GM19372 (cell line): ENCODE measurements around the gene UPK3BL1.
"Not testable (repeated sequence)": the region's sequence is repeated elsewhere in the genome, so short reads cannot be mapped to it uniquely, and the experiment has no call there.

Source experiments
- ATAC-seq: cut with Tn5 transposase; IDR thresholded peaks from one replicate; pipeline ENCODE4 v1.9.1; 2021; ENCODE audit warnings: mild to moderate bottlenecking, low read depth, moderate library complexity; ENCODE audit not compliant: unreplicated experiment

The UPK3BL1 gene, protein sequence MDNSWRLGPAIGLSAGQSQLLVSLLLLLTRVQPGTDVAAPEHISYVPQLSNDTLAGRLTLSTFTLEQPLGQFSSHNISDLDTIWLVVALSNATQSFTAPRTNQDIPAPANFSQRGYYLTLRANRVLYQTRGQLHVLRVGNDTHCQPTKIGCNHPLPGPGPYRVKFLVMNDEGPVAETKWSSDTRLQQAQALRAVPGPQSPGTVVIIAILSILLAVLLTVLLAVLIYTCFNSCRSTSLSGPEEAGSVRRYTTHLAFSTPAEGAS

DNA sequence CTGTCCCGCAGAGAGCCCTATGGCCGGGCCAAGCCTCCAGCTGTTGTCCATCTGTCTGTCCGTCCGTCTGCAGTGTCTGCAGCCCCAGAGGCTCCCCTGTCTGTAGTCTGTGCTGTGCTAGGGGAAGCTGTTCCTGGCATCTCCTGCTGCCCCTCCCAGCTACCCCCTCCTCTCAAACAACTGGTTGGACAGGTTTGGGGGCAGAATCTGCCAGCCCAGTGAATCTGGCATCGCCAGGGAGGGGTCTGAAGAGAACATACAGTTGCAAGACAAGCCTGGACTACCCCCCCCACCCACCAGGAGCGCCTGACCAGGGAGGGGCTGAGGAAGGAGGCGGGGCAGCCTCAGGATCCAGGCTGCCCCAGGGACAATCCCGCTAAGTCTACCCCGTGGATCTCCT is at the start of gene UPK3BL1:
Gene UPK3BL1 (minus strand): TSS at position 101 of the 400 bp plus-strand sequence. CDS start 50 bp downstream, at position 51.
- ATAC-seq, result not testable (repeated sequence)

DNA sequence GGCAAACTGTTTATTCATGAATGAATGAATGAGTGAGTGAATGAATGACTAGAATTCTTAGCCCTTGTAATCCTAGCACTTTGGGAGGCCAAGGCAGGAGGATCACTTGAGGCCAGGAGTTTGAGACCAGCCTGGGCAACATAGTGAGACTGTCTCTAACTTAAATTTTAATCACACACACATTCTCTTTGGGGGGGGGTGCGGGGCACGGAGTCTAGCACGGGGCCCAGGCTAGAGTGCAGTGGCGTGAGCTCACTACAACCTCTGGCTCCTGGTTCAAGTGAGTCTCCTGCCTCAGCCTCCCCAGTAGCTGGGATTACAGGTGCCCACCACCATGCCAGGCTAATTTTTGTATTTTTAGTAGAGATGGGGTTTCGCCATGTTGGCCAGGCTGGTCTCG is 48.0 kb upstream of the UPK3BL1 start:
- not testable (repeated sequence) for ATAC-seq

DNA sequence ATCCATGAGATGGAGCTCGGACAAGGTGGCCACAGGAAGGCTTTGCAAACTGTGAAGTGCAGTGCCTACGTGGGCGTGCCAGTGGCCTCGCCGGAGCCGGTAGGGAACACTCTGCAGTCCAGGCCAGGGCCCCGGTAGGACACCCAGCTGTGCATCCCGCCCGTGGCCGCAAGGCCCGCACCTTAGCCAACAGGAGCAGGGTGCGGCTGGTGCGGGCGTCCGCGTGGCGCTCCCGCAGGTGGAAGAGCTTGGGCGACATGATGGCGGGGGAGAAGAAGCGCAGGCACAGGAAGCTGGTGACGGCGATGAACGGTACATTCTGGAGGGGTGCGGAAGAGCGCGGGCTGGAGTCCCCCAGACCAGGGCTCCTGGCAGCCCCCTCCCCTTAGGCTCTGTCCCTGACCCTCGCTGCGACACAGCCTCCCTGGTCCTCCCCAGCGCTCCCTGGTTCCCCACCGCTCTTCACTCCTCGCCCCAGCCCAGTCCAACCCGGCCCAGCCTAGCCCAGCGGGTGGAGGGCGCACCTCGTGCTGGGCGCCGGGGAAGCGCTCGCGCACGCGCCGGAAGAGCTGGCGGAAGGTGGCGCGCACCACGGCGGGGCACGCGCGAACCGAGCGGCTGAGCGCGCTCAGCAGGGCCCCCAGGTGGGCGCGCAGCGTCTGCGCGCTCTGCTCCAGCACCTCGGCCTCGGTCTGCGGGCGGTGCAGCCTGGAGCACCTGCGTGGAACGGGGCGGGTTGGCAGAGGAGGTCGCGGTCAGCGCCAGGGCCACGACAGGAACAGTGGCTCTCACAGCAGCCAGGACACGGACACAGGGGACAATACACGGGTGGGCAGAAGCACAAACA is 47.1 kb upstream of the UPK3BL1 start:
- ATAC-seq, result peak; percentile 59

DNA sequence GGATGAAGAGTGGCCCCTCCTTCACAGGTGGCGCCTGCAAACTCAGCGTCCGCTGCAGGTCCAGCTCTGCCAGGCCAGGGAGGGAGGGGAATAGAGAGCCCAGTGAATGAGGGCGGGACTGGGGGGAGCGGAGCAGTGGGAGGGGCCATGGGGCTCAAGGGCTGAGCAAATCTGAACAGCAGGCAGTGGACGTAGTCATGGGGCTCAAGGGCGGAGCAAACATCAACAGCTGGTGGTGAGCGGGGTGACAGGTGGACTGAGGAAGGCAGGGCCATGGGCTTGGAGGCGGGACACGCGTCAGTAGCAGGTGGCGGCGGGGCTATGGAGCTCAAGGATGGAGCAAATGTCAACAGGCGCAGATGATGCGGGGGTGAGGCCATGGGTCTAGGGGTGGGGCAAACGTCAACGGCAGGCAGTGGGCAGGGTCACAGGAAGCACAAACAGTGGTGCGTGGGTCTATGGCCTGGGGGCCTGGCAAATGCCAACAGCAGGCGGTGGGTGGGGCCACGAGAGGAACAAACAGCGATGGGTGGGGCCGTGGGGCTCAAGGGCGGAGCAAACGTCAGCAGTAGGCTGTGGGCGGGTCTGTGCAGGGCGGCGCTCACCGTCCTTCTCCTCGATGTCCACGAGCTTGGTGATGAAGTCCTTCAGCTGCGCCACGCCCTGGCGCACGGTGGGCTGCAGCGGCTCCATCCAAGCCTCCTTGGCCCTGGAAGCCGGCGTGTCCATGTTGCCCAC is 45.9 kb upstream of the UPK3BL1 start:
- peak; percentile 75 for ATAC-seq

DNA sequence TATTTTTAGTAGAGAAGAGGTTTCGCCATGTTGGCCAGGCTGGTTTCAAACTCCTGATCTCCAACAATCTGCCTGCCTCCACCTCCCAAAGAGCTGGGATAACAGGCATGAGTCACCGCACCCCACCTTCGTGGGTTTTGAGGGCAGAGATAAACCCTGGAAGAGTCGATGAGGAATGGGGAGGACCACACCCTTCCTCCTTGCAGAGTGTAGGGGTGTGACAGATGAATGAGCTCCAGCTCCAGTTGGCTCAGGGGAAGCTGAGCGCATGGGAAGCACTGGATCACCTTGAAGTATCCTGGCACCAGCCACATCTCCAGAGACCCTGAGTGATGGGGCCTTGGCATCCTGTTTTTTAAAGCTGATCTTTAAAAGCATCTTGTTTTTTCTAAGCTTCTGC is 40.0 kb upstream of the UPK3BL1 start:
- ATAC-seq, result not testable (repeated sequence)

DNA sequence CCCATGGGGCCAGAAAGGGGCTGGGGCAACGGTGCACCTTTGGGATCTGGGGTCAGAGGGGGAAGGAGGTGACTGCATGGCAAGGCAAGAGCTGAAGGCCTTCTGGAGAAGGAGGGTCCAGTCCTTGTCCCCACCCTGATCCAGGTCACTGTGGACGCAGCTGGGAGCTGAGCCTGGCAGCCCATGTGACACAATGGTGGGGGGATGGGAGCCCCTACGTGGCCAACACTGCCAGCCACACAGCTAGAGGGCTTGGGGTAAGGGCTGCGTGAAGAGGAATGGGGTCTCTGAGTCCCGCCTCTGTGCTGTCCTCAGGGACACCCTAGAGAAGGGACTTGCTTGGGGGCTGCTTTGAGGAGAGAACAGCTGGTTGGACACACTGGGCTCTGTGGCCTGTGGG is 38.2 kb upstream of the UPK3BL1 start:
- ATAC-seq, result not testable (repeated sequence)

DNA sequence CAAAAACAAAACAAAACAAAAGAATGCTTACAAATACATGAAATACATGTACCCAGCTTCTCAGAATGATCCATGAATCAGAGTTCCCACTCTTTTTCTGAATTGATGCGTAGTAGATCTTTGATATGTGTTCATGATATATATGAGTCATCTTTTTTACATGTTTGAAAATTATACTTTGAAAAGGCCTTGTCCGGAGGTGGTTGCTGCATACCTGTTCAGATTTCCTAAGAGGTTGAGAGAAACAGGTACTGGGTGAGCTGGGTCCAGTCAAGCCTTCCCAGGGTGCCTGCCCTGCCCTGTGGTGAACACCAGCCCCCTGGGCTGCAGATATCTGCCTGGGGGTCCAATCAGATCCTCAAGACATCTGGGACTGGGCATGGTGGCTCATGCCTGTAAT is 33.0 kb upstream of the UPK3BL1 start:
- not testable (repeated sequence) for ATAC-seq

DNA sequence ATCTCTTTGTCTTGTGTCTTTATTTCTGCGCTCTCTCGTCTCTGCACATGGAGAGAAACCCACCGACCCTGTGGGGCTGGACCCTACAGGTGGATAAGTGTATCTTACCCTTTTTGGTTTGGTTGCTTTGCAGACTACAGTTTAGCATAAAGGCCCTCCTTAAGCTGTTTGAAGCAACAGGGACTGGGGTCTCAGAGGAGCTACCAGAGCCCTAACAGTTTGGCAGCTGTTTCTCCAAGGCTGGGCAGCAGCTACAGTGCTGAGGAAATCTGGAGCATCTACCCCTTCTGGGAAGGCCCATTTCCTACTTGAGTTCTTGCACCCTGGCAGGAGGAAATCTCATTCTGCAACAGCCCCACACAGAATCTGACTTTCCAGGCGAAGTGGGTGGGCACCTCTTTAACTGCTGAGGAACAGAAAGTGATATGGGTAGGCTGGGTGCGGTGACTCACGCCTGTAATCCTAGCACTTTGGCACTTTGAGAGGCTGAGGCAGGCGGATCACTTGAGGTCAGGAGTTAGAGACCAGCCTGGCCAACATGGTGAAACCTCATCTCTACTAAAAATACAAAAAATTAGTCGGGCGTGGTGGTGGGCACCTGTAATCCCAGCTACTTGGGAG is 31.0 kb upstream of the UPK3BL1 start:
- not testable (repeated sequence) for ATAC-seq

DNA sequence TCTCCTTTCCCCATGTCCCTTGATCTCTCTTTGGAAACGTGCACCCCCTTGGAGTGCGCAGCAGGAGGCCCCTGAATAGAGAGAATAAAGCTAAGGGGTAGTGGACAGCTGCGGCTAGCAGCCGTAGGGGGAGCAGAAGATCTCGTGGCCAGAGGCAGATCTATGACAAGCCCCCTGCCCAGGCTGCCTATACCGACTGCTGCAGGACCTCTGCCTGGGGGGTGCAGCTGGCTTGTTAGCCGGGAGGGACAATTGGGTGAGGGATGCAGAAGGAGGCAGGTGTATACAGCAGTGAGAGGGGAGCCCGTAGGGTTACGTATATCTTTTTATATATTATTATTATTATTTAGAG is 29.3 kb upstream of the UPK3BL1 start:
- ATAC-seq, result peak; percentile 36

DNA sequence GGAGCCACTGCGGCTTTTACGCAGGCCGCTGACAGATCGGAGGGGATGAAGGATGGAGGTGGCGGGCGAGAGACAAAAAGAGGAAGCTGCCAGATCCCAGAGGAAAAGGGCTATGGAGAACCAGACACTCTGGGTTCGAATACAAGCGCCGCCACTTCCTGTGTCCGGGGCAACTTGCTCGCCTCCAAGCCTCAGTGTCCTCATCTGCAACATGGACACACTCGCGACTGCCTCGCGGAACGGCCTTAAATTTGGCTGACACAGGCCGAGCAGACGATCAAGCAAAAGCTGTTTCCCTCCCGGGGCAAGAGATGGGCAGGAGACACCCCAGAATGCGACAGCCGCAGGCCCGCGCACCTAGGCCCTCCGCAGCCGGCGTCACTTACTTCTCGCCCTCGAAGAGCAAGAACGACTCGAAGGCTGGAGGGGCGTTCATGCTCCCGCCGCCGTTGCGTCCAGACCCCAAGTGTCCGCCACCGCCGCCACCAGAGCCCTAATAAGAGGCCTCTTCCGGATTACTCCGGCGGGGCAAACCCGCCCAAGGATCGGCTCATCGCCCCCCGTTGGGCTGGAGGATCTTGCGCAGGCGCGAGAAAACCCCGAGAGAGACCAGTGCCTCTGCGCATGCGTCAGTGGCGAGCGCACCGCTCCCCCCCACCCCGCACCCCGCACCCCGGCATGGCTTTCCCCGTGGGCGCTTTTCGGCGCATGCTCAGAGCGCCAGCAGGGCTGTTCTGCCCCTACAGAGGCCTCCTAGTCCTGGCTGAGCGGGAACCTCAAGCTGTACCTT is 28.8 kb upstream of the UPK3BL1 start, which contains the start of gene POLR2J2:
Gene POLR2J2 (minus strand): TSS at position 498 of the 790 bp plus-strand sequence. CDS start 62 bp downstream, at position 436.
- peak; percentile 83 for ATAC-seq

DNA sequence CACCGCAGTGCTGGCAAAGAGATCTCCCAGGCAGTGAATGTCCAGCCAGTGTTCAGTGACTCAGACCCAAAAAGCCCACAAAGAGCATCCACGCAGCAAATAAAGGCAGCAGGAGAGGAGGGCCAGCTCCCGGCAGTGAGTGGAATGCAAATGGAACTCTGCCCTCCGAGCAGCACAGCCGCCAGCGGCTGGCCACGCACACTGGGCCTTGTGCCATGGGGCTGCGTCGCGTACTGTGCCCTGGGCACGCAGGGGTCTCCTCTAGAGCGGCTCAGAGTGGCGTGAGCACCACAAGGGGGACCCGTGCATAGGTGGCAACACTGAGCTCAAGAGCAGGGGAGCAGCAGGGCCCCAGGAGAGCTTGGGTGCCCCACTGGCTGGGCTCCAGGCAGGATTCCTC is 24.9 kb upstream of the UPK3BL1 start:
- not testable (repeated sequence) for ATAC-seq

DNA sequence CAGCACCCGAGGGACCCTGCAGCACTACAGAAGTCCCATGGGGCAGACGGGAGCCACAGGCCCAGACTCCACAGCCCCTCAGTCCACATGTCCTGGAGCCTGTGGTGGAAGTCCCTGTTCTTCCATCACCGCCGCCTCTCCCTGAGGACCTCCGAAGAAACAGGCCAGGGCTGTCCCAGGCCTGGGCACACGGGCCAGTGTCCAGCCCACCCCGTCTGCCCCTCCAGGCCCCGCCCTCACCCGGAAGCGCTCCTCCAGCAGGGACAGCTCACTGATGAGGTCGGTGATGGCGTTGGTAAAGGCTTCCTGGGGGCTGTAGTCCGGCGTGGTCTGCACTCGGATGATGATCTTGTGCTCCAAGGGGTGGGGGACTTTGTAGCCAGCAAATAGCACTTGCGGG is 24.3 kb upstream of the UPK3BL1 start:
- not testable (repeated sequence) for ATAC-seq

DNA sequence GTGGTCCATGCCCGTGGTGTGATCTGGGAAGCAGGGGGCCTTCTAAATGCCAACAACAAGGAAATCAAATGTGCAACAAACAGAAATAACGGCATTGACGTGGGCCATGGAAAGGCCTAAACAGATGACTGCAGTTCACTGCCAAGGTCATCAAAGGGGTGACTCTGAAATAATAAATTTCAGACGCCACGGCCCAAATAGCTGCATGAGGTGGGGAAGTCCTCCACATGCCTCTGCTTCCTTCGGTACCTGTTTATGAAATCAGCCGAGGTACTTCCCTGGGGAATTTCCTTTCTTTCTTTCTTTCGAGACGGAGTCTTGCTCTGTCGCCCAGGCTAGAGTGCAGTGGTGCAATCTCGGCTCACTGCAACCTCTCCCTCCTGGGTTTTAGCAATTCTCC is 22.2 kb upstream of the UPK3BL1 start:
- ATAC-seq, result not testable (repeated sequence)

DNA sequence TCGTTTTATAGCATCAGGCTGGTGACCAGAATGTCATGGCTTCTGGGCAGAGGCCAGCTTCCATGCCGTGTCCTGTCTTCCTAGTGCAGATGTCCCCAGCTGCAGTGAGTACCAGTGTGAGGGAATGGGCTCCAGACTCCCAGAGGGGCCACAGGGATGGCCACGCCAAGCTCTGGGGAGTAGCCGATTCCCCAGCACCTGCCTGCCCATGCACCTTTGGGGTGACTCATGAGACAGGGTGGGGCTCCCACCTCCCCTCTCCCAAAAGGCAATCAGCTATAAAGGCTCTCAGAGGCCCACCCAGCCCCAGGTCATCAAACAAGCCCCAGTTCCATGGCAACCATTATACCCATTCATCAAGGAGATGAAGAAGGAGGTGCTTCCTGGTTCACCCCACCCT is 7.3 kb upstream of the UPK3BL1 start, which contains the start of gene SPDYE2B:
Gene SPDYE2B (plus strand): TSS at position 396 of the 400 bp plus-strand sequence. CDS start 2,030 bp downstream, outside the sequence.
- ATAC-seq, result not testable (repeated sequence)

DNA sequence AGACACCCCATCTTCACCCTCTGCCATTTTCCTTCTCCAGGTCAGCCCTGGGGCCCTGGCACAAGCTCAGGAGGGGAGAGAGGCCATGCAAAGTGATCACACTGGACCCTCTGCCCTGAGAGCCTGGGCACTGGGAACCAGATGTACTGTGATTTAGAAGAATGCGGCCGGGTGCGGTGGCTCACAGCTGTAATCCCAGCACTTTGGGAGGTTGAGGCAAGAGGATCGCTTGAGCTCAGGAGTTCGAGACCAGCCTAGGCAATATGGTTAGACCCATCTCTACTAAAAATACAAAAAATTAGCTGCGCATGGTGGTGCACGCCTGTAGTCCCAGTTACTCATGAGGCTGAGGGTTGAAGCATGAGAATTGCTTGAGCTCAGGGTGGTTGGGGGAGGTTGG is 5.2 kb upstream of the UPK3BL1 start:
- ATAC-seq, result not testable (repeated sequence)

DNA sequence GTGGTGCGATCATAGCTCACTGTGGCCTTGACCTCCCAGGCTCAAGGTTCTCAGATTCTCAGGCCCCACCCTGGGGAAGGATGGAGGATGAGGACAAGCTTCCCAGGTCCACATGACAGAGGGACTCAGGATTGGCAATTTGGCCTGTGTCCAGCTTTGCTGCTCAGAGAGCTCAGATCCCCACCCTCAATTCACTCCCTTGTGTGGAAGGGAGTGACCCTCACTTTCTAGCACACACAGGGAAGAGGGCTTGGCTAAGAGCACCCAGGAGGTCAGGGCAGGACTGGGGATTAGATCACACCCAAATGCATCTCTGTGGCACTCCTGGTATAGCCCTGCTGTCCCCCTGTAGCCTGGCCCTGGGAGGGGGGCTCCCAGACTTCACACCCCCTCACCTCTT is 813 bp upstream of the UPK3BL1 start:
- ATAC-seq, result not testable (repeated sequence)

DNA sequence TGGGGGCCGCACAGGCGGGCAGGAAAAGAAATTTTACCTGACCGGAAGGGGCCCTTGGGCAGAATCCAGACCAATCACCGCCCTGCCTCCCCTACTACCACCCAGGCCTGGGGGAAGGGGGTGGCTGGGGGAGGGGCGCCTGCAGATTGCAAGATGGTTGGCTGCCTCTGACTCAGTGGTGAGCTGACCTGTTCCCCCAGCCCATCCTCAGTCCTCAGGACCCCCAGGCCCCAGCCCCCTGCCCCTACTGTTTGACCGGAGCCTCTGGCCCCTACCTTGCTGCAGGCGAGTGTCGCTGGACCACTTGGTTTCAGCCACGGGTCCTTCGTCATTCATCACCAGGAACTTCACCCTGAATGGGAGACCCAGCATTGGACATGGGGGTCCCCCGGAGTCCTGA is 3.7 kb downstream of the UPK3BL1 start:
- not testable (repeated sequence) for ATAC-seq

DNA sequence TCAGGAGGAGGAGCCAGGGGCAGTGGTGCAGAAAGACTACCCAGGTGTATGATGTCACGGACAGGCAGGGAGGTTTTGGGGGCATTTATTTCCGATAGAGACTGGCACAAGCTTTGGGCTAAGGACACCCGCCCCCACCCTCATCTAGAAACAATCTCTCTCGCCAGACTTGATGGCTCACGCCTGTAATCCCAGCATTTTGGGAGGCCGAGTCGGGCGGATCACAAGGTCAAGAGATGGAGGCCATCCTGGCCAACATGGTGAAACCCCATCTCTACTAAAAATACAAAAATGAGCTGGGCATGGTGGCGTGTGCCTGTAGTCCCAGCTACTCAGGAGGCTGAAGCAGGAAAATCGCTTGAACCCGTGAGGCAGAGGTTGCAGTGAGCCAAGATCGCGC is 5.6 kb downstream of the UPK3BL1 start:
- not testable (repeated sequence) for ATAC-seq

DNA sequence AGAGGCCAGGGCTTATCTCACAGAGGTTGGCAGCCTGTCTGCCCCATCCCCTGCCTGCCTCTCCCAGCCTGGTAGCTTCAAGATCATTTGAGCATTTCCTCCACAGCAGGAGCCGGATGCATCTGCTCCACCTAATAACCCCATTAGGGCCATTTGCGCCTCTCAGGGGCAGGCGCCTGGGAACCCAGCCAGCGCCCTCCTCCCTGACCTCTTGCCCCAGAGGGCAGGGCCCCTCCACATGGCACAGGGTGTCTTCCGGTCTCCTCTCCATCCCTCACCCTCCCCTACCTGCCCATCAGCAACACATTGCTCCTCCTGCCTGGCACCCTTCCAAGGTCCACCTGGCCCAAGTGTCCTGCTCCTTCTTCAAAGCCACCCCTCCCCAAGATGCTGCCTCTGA is 7.2 kb downstream of the UPK3BL1 start:
- ATAC-seq, result not testable (repeated sequence)
